H54 (cell line): ENCODE data around the gene TSPAN15.
A peak's percentile ranks its signal among the peaks of the same experiment; 100 is the strongest.

Experiments
- DNase-seq: peaks from one replicate; pipeline ENCODE4 v3.0.0; 2011; ENCODE audit warnings: low spot score, mixed read lengths; ENCODE audit not compliant: insufficient read length
- FAIRE-seq: peaks from 3 replicates; lab custom pipeline; 2011; peaks lifted over from hg19 to GRCh38; lab: Jason Lieb, UNC
- POLR2A ChIP-seq: IDR thresholded peaks from 2 replicates; pipeline ENCODE4 v1.6.1; 2011; ENCODE audit warnings: low read depth, mild to moderate bottlenecking, low read length

Gene TSPAN15

GRCh38 chr10:69496352-69497230 lies 45.3 kb downstream of the TSPAN15 start:
- no peak for TF ChIP-seq POLR2A
- DNase-seq (no peak), FAIRE-seq (no peak)

- DNase-seq, result no peak
- no peak for FAIRE-seq
- no peak for TF ChIP-seq POLR2A
Measured at GRCh38 chr10:69497231-69497561, 45.9 kb downstream of the TSPAN15 start.

GRCh38 chr10:69497611-69498390 lies 46.5 kb downstream of the TSPAN15 start:
- TF ChIP-seq POLR2A, result no peak
- FAIRE-seq (no peak), DNase-seq (no peak)

- peak; percentile 66 for DNase-seq
- TF ChIP-seq POLR2A, result no peak
- peak; percentile 27 for FAIRE-seq
Measured at GRCh38 chr10:69498711-69499471, 47.6 kb downstream of the TSPAN15 start.

GRCh38 chr10:69499726-69500689 lies 48.7 kb downstream of the TSPAN15 start:
- TF ChIP-seq POLR2A, result no peak
- DNase-seq (no peak), FAIRE-seq (no peak)

- DNase-seq (no peak), FAIRE-seq (no peak)
- no peak for TF ChIP-seq POLR2A
Measured at GRCh38 chr10:69500864-69501468, 49.7 kb downstream of the TSPAN15 start.

GRCh38 chr10:69501657-69502056 lies 50.4 kb downstream of the TSPAN15 start:
- DNase-seq, result no peak
- FAIRE-seq, result no peak
- TF ChIP-seq POLR2A, result no peak

- TF ChIP-seq POLR2A, result no peak
- DNase-seq (no peak), FAIRE-seq (no peak)
Measured at GRCh38 chr10:69502589-69502988, 51.3 kb downstream of the TSPAN15 start.

- no peak for DNase-seq
- TF ChIP-seq POLR2A, result no peak
- FAIRE-seq, result no peak
Measured at GRCh38 chr10:69503001-69503895, 52.0 kb downstream of the TSPAN15 start.

GRCh38 chr10:69503896-69504265 lies 52.6 kb downstream of the TSPAN15 start:
- no peak for TF ChIP-seq POLR2A
- FAIRE-seq, result no peak
- no peak for DNase-seq

GRCh38 chr10:69504576-69505250 lies 53.4 kb downstream of the TSPAN15 start:
- FAIRE-seq (no peak), DNase-seq (no peak)
- TF ChIP-seq POLR2A, result no peak
